ENCODE results near the gene MIF4GD. TPM values are rescaled to one million over a fixed set of nuclear protein-coding genes. Genes with fewer than 3 reads are reported as not detected.

MIF4GD gene
- total RNA-seq, 1 experiment from 2014 or later: 21.6 TPM

- Mint-ChIP-seq H3K9me3 (no peaks in the 10 kb centered on the region), H3K4me3 (no peak overlapping the region), H3K27me3 (ENCODE audit: low read depth) (no peaks in the 10 kb centered on the region), H3K4me1 (peaks cover 10% of the 10 kb centered on the region), H3K36me3 (peaks cover 37% of the 10 kb centered on the region), H3K27ac (no peak overlapping the region)
- POLR2A ChIA-PET: no interaction called here
- no peak for TF ChIP-seq STAT6 (CRISPR knock-in tag; conservative IDR thresholded peaks at IDR 0.05; ENCODE audit: low read depth)
- no peak for TF ChIP-seq NR3C1 (CRISPR knock-in tag; conservative IDR thresholded peaks at IDR 0.05; ENCODE audit: low read depth)
- TF ChIP-seq MAX (CRISPR knock-in tag; IDR thresholded peaks at IDR 0.05): no peak
- no peak for TF ChIP-seq NFYB (CRISPR knock-in tag; conservative IDR thresholded peaks at IDR 0.05; ENCODE audit: low read depth)
- TF ChIP-seq E2F4 (CRISPR knock-in tag; IDR thresholded peaks at IDR 0.05; ENCODE audit: borderline replicate concordance, low read depth): no peak
- no peak for TF ChIP-seq RORB (CRISPR knock-in tag; IDR thresholded peaks at IDR 0.05)
- TF ChIP-seq ERG (CRISPR knock-in tag; IDR thresholded peaks at IDR 0.05): no peak
- DNase-seq (ENCODE audit: low spot score) (no peak), ATAC-seq (no peak)
- CTCF ChIA-PET: no interaction called here
Observed at GRCh38 chr17:75245011-75245410, 26.0 kb downstream of the MIF4GD start.

- no peaks in the 10 kb centered on the region for H3K9me3 Mint-ChIP-seq
- CTCF ChIA-PET: interaction anchor here (0.8 kb wide), 1 partner anchor 130 kb away, joined by 3 read pairs; no protein-coding TSS in a partner anchor
- POLR2A ChIA-PET: no interaction called here
- H3K27ac Mint-ChIP-seq: no peak overlapping the region; the same call in 1 of the 2 replicates
- no peak for ATAC-seq
- no peak overlapping the region for H3K4me3 Mint-ChIP-seq
- no peaks in the 10 kb centered on the region for H3K27me3 Mint-ChIP-seq (ENCODE audit: low read depth)
- H3K36me3 Mint-ChIP-seq: peaks cover 37% of the 10 kb centered on the region
- no peak for DNase-seq (ENCODE audit: low spot score)
- H3K4me1 Mint-ChIP-seq: 0 out of 2 replicates have a peak, but pooled peaks cover 3% of the 10 kb centered on the region
- no peak for TF ChIP-seq NFE2L1 (CRISPR knock-in tag; IDR thresholded peaks at IDR 0.05)
- TF ChIP-seq KAT7 (CRISPR knock-in tag; IDR thresholded peaks at IDR 0.05; ENCODE audit: borderline replicate concordance): no peak
- TF ChIP-seq JUN (CRISPR knock-in tag; IDR thresholded peaks at IDR 0.05): no peak
- TF ChIP-seq MAX (CRISPR knock-in tag; IDR thresholded peaks at IDR 0.05): no peak
- TF ChIP-seq PREB (CRISPR knock-in tag; IDR thresholded peaks at IDR 0.05; ENCODE audit: borderline replicate concordance): no peak
- TF ChIP-seq STAT6 (CRISPR knock-in tag; conservative IDR thresholded peaks at IDR 0.05; ENCODE audit: low read depth): no peak
- TF ChIP-seq ERG (CRISPR knock-in tag; IDR thresholded peaks at IDR 0.05): no peak
- no peak for TF ChIP-seq USF2 (CRISPR knock-in tag; IDR thresholded peaks at IDR 0.05)
- TF ChIP-seq FOXP4 (CRISPR knock-in tag; IDR thresholded peaks at IDR 0.05): no peak
- TF ChIP-seq FOXK1 (CRISPR knock-in tag; IDR thresholded peaks at IDR 0.05): no peak
- TF ChIP-seq TEAD1 (CRISPR knock-in tag; IDR thresholded peaks at IDR 0.05): no peak
Observed at GRCh38 chr17:75244133-75244866, 26.7 kb downstream of the MIF4GD start.
